ENCODE data around the gene MAEL. TPM values are rescaled to one million over a fixed set of nuclear protein-coding genes. Genes with fewer than 3 reads are reported as not detected.
A peak's percentile ranks its signal among the peaks of the same experiment; 100 is the strongest.

MAEL gene
- not detected for total RNA-seq

DNA sequence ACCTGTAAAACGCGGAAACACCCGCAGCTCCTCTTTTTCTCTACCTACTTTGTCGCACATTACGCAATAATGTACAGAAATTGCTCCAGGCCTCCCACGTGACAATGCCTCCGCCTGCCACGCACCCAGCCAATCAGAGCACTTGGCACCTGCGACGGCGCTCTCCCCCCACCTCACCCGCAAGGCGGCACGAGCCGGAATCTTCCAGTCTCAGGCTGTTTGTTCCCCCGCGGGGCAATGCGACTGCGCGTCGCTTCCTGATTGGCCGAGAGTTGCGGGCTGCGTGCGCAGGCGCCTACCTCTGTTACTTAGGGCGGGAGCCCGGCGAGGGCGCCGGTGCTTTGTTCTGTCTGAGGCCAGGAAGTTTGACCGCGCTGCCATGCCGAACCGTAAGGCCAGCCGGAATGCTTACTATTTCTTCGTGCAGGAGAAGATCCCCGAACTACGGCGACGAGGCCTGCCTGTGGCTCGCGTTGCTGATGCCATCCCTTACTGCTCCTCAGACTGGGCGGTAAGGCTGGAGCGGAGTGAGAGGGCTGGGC lies at the start of gene MAEL:
Gene MAEL, plus strand, starts transcription at position 307 of the 542 bp plus-strand sequence. Its CDS starts 73 bp downstream, at position 380.
- DNase-seq (ENCODE audit: low spot score): no peak

DNA sequence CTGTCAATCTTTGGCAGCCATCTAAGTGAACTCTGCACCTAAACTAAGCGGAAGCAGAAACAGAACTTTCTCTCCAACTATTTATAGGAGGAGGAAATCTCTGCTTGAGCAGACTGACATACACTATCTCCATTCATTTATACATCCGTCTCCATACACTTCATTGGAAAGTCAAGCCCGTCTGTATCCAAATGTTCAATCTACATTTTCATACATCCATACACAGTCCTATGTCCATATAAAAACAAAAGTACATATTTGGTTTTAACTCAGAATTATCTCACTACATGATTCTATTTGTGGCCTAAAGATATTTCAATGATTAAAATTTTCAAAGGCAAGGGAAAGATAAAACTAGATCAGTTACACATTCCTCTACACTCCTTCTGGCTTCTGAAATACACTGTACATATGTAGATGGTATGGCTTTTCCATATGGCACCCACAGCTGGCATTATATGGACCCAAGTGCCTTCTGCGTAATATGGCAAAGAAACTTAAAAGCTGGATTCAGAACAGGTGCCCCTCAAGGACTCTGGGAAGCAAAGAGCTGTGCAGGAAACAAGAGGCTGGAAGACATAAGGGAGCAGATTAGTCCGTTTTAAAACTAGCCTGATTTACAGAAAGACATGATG lies 49.2 kb upstream of the MAEL start:
- no peak for DNase-seq (ENCODE audit: low spot score)

DNA sequence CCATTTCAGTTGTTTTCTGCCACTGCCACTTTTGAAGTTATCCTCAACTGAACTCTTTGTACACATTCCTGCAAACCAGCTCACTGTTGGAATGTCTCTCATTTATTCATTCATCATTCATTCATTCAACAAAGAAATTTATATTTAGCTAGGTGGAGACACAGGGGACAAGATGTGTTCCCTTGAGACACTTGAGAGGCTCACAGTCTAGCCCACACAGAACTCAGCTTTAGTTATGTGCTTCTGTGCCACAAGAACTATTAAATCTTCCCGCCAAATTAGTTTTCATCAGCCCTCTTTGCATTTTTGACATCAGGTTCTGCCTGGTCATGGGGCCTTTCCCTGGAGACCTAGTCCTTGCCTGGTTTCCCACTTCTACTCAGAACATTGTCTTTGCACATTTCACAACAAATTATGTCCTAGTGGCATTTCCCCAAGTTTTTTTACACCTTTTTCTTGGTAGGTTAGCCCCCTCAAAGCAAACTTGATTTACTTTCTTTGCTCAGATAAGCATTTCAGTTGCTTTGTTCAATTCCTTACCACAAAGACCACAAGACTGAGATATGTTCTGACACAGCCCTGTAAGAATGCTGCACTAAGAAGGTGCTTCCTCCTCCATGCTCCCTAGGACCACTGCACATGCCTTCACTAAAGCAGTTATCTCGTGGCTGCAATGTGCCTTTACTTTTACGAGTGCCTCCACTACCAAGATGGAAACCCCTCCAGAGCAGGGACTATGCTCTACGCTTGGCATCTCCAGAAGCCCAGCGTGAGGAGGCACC lies 44.7 kb upstream of the MAEL start:
- no peak for DNase-seq (ENCODE audit: low spot score)

DNA sequence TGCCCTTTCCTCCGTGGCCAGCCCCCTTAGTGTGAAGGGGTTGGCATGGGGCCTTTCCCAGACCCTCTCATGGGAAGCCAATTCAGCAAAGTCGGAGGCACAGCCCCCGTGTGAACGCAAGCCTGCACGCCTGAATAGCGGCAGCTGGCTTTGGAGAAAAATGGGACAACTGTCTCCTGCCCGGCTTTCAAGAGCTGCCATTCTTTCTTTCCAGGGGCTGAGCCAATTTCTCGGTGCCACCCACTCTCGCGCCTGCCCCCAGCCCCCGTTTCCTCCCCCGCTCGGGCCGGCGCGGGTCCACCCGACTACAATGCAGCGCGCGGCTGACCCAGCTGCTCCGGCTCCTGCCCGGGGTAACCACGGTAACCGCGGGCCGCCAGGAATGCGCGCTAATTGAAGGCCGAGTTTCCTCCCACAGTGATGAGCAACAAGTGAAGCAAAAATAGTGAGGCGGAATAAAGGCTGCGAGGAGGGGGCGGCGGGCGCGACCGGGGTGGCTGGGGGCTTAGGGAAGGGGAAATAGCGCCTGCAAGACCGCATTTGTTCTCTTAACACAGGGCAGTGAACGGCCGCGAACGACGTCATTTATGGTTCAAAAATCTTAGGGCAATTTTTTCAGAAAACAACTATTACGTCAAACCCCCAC lies 41.6 kb upstream of the MAEL start:
- DNase-seq (ENCODE audit: low spot score): no peak

DNA sequence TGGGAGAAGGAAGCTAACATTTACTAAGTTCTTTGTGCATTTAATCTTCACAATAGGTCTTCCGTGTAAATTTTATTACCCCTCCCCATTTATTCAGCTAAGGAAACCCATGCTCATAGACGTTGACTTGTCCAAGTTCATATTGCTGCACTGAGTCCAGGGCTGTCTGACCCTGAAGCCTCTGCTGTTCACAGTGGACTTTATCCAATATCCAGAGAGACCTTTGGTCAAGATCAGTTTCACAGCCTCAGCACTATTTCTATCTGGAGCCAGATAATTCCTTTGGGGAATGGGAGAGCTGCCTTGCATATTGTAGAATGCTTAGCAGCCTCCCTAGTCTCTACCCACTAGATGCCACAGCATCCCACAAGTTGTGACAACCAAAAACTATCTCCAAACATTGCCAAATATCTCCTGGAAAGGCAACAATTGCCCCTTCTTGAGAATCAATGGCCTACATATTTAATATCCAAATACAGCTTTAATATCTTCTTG lies 40.2 kb upstream of the MAEL start:
- no peak for DNase-seq (ENCODE audit: low spot score)

DNA sequence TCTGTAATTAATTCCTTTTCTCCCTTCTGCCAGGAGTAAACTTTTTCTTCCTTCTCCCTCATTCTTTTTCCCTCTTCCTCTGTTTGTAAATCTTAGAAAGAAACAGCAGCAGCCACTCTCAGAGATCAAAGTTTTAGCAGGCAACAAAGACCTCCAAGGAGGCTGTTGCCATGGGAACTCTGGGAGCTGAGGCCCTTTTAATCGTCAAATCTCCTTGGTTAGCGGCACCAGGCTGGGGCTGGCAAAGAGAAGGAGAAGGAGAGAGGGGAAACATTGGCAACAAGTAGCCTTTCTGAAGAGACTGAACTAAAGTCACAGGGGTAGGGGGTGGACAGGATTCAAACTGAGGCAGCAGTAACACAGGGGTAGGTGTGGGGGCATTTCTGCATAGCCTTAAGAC lies 38.9 kb upstream of the MAEL start:
- no peak for DNase-seq (ENCODE audit: low spot score)

DNA sequence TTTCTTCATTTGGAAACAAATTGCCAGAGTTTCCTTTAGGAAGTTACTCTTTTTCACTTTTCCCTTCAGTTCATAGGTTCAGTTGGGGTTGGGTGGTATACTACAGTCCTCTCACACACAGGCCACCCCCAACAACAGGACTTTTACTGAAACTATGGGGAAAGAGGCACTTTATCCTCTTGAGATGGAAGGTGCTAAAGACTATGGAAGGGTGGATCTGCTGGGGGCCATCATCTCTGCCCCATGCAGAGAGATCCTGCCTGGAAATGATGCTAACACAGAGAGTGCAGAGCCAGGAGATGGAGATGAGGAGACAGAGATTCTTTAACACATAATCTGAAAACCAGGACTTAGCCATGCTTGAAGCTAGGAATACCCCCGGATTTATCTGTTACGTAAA lies 38.0 kb upstream of the MAEL start:
- DNase-seq (ENCODE audit: low spot score): no peak

DNA sequence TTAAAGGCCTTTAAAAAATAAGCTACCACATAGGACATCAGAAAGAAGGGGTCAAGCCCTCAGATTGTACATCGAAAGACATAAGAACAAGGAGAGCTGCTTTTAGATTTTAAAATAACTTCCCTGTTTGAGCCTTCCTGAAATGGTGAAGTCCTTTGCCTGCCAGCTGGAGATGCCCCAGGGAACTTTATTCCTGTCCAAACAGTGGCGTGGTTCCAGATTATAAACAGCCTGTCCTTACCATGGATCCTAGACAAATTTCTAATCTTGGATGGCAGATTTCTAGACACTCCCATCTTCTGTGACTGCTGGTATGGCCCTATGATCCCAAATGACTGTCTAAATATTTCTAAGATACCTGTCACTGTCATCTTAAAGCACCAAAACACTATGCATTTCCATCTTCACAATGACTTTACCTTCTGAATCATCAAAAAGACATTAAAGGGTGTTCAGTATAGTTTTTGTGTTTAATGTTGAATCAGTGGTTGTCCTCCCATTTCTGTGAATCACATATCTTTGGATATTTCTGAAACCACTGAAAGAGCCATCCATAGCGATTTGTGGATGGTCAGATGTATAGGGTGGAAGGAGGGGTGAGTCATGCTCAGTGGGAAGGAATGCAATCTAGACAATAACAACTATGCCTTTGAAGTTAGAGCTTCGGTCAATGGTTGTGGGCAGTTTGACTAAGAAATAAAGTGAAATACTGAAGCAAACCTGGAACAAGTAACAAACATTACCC lies 36.9 kb upstream of the MAEL start:
- DNase-seq (ENCODE audit: low spot score): no peak

DNA sequence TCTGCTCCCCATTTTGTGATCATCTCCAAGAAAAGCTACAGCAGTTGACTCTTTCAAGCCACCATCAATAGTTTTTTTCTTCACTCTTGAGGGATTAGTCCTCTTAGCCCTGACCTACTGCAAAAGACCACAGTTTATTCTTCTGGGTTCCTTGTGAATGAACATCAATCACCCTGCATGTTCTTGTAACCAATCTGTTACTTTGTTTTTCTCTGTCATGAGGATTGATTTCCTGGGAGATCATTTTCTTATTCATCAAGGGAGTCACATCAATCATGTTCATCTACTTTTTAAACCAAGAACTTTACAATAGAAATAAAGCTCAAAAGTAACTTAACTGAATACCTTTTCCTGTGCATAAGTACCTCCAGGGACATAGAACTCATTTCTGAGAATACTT lies 35.6 kb upstream of the MAEL start:
- no peak for DNase-seq (ENCODE audit: low spot score)

DNA sequence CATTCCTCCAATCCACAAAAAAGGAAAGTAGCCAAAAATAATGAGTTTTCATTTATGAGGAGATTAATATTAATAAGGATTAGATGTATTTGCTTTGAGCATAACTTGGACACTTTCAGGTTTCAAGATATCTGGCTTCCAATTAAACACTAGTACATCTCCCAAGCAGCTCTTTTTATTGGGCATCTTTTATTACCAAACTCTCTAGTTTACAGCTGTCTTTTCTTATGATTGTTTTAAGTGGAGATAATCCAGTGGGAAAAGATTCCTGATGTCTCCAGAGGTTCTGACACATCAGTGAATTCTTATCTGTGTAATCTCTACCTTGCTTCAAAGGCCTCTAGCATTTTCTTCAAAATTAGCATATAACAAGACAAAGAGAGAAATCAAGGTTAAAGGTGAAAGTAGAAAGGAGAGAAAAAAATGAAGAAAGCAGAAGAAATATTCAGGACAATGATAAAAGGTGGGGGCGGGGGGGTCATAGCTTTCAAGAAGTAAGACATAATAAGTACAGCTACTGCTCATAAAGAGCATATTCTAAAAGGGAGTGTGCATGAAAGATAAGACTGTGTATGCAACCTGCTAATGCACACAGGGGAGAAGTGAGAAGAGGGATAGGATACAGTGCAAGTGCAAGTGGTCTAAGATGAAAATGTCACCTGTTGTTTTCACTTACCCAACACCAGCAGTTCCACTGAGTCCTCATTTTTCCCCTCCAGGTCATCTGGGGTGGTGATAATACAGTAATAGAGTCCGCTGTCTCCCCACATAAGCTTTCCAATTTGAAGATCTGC lies 32.8 kb upstream of the MAEL start:
- DNase-seq (ENCODE audit: low spot score): no peak

DNA sequence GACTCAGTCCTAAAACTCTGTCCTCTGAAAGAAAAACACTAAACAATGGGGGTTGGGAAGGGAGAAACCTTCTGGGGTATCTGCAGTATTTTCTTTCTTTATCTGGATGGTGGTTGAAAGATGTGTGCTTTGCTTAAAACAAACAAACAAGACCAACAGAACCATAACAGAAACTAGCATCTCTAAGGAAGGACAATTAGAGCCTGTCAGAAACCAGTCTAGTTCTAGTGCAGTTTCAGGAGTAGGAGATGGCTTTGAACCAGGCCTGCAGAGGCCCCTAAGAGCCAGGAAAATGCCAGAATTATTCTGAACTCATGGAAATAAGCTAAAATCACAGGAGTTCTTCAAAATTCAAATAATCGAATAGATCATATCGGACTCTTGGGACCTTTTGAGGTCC lies 32.2 kb upstream of the MAEL start:
- DNase-seq (ENCODE audit: low spot score): no peak

DNA sequence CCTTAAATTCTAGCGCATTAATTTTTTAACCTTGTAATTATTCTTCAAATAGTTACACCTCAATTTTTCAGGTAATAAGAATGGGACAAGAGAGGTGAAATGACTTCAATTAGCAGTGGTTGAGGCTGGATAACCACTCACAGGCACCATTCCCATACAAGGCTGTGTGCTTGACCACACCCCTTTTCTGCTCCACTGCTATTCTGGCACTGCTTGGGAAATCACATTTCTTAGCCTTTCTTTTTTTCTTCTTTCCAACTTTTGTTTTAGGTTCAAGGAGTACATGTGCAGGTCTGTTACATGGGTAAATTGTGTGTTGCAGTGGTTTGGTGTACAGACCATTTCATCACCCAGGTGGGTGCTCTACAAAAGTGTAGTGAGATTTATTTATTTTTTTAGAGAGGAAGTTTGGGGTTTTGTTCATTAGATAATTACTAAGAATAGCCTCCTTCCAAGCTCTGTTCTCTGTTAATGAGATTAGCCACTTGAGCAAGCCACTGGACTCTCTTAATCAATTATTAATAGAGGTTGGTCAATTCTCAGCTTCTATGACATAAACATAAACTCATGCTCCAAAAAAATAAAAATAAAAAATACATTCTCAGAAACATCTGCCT lies 28.1 kb upstream of the MAEL start:
- DNase-seq (ENCODE audit: low spot score): no peak

DNA sequence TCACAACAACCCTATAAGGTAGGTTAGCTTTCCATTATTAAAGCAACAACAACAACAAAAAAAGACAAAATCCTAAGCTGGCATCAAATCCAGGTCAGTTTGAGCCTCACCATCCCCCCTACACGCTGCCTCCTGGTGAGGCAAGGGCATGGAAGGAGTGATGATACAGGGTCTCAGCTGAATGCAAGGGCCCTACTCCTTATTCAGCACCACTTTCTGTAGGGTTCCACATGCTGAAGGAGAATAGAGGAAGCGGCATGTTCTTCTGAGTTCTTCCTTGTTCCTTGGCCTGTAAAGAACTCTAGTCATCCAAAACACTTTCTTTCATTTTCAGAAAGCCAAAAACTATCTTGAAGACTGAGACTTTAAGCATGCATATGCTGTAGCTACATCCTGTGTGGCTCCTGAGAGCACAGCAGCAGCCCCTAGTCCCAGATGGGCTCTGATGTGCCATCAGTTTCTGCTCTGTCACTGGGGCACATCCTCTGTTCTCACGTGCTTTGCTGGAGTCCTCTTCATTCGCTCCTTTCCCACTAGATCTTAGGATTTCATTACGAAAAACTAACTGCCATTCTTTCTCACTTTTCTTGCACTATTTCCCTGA lies 19.9 kb upstream of the MAEL start:
- no peak for DNase-seq (ENCODE audit: low spot score)

DNA sequence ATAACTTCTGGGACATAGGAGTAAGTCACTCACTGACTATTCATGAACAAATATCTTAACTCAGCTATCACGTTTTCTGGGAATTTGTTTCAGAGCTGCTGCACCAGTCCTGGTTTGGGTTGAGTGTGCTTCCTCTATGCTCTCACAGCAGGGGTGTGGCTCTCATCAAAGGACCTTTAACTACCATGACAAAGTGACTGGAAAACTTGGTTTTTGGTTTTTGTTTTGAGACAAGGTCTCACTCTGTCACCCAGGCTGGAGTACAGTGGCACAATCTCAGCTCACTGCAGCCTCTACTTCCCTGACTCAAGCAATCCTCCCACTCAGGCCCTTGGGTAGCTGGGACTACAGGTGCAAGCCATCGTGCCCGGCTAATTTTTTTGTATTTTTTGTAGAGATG lies 17.8 kb upstream of the MAEL start:
- no peak for DNase-seq (ENCODE audit: low spot score)

DNA sequence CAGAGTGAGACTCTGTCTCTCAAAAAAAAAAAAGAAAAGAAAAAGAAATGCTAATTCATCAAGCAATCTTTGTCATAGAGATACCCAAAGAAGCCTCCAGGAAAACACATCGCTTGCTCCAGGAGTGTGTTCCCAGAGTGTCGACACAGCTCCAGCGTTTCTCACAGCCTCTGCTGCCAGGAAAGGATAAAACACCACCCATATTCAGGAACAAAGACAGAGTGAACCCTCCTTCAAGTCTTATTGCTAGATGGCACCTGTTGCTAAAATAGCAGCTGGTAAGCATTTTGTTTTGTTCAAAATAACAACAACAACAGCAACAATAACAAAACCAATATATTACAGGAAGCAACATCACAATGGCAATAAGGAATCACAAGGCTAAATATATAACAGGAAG lies 16.9 kb upstream of the MAEL start:
- no peak for DNase-seq (ENCODE audit: low spot score)

DNA sequence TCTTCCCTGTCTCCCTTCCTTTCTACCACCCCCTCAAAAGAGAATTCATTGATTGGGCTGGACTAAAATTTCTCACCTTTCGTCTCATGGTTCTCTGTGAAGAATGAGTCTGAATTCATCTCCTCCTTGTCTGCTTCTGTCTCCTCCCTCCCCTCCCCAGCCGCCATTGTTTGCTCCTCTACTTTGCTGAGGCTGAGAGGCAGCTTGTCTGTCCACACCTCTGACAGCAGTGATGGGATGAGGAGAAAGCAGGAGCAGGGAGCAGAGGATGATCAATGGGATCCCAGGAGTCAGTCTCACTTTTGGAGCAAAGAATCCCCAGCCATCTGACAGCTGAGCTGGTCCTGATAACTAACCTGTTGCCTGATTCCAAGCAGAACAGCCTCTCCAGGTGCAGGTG lies 16.3 kb upstream of the MAEL start:
- no peak for DNase-seq (ENCODE audit: low spot score)

DNA sequence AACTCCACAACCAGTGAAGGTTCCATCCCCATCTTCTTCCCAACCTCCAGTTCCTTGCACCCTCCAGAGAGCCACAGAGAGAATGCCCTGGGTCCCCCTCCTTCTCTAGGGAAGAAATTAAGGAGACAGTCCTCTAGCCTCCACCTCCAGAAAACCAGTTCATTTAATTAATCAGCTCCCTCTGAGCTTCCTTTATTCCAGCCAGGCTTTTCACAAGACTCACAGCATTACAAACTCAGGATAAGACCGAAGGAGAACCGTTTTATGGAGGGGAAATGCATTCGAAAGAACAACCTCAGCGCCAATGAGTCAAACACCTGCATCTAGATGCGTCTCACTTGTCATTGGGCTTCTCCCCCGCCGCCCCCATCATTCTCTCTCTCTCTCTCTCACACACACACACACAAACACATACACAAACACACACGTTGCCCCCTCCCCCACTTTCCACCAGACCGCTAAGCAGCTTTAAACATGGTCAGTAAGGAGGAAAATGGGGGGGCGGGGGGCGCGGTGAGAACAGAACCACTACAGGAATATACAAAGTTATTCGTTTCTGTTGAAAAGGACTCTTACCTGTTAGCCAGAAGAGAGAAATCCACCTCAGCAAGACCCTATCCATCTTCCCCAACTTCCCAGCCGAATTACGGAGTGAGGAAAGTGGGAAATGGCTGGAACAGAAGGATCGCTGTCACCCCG lies 14.3 kb upstream of the MAEL start:
- DNase-seq (ENCODE audit: low spot score): no peak

DNA sequence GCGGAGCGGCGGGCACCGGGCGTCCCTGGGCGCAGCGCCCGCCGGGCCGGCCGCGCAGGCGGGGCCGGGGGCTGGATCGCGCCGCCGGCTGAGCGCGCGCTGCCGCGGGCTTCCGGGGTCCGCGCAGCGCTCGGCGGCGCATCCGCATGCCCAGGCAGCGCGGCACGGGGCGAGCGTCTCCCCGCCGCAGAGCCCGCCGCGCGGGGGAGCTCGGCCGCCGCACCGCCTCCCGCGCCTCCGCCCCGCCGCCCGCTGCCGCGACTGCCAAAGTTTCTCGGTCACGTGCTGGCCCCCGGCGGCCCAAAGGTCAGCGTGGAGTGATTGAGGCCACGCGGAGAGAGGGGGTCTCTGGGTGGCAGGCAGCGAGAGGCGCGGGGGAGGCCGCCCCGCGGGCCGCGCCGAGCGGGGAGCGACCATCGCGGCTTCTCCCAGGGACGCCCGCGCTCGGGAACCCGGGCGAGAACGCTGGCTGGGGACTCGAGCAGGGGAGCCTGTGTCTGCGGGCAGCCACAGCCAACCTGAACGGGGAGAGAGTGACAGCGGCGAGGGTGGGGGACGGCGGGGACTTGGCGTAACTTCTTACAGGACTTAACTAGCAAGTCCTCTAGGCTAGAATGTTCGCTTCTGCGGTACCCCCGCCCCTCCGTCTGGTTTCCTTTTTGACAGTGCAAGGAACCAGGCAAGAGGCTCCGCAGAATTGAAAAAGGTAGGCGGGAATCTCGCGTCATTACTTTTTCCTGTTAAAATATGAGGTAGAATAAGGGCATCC lies 13.5 kb upstream of the MAEL start, which contains the start of gene ILDR2:
Gene ILDR2, minus strand, starts transcription at position 180 of the 769 bp plus-strand sequence. CDS start 272 bp downstream, outside the sequence.
- peak; percentile 18 for DNase-seq (ENCODE audit: low spot score)

DNA sequence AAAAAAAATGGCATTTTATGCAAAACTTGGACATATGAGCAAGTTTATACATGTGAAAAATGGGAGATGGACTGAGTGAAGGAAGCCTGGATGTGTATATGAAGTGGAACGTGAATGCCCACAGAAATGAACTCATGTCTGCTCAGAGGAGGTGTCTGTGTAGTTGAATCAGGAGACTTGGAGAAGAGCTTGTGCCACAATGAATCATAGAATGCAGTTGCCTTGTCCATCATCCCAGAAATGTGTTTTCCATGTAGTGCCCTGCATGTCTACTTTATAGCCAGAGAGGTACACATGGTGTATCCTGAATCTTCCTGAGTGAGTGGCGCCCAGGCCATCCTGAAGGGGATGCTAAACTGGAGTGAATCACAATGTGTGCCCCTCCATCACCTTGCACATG lies 11.1 kb upstream of the MAEL start:
- no peak for DNase-seq (ENCODE audit: low spot score)

All from mucosa of gallbladder (tissue), 1 donor.